ENCODE data around the gene GRM8. TPM values are rescaled to one million over a fixed set of nuclear protein-coding genes. Genes with fewer than 3 reads are reported as not detected.

The GRM8 gene
- total RNA-seq, 1 experiment from 2014 or later = 1.8 TPM

DNA sequence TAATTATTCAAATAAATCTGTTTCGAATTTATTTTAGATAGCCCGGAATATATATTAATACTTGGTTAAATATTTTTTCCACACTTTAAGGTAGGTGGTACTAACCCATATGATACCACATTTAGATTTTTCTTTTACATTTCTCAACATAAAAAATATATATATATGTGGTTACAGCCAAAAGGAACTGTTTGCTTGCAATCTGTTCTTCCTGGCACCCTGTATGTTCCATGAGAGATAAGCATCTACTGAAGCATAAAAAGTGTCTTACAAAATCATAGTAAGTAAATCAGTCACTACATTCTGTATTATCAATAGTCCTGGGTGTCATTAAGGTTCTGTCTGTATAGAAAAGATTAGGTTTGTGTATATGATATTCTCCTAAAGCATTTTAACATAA lies 726.8 kb downstream of the GRM8 start:
- no peaks in the 10 kb centered on the region for H3K79me1 ChIP-seq (ENCODE audit: insufficient read depth, low read depth, low read length, poor library complexity, severe bottlenecking)
- H3K14ac ChIP-seq (ENCODE audit: insufficient read depth, low read length) = no peak overlapping the region
- no peak overlapping the region for H2AFZ ChIP-seq (ENCODE audit: low read length)
- H3K4me2 ChIP-seq (ENCODE audit: insufficient read depth, insufficient read length, low read length) = no peak overlapping the region
- H3K9me3 ChIP-seq (ENCODE audit: control insufficient read depth, low read depth, low read length) = no peaks in the 10 kb centered on the region
- H3K4ac ChIP-seq (ENCODE audit: low read depth, low read length) = no peak overlapping the region
- no peak overlapping the region for H3K9ac ChIP-seq (ENCODE audit: extremely low read depth, insufficient read length, low read length)
- H3K23ac ChIP-seq (ENCODE audit: insufficient read length, low read depth, low read length) = no peak overlapping the region
- Mint-ChIP-seq H3K27me3 (ENCODE audit: low read depth) (no peaks in the 10 kb centered on the region), H3K9me3 (no peaks in the 10 kb centered on the region), H3K27ac (peak overlapping the region in 1 of 3 experiments; percentile 86; a peak in 1 of 7 replicates), H3K36me3 (ENCODE audit: insufficient read depth in 1 of 3, low read depth in 3 of 3) (no peaks in the 10 kb centered on the region), H3K4me1 (peaks cover 26 to 28% of the 10 kb centered on the region in 2 experiments), H3K4me3 (no peak overlapping the region)
- H2BK15ac ChIP-seq (ENCODE audit: low read depth, low read length) = no peak overlapping the region
- no peak for DNase-seq
- no peaks in the 10 kb centered on the region for H3K23me2 ChIP-seq (ENCODE audit: insufficient read length, low read depth, low read length, poor library complexity, severe bottlenecking)
- H4K8ac ChIP-seq (replicated peaks; ENCODE audit: insufficient read length, low read depth, low read length) = no peak overlapping the region
- TF ChIP-seq, protein P1, sequence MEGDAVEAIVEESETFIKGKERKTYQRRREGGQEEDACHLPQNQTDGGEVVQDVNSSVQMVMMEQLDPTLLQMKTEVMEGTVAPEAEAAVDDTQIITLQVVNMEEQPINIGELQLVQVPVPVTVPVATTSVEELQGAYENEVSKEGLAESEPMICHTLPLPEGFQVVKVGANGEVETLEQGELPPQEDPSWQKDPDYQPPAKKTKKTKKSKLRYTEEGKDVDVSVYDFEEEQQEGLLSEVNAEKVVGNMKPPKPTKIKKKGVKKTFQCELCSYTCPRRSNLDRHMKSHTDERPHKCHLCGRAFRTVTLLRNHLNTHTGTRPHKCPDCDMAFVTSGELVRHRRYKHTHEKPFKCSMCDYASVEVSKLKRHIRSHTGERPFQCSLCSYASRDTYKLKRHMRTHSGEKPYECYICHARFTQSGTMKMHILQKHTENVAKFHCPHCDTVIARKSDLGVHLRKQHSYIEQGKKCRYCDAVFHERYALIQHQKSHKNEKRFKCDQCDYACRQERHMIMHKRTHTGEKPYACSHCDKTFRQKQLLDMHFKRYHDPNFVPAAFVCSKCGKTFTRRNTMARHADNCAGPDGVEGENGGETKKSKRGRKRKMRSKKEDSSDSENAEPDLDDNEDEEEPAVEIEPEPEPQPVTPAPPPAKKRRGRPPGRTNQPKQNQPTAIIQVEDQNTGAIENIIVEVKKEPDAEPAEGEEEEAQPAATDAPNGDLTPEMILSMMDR (conservative IDR thresholded peaks at IDR 0.05) = no peak
- no peak overlapping the region for H3T11ph ChIP-seq (ENCODE audit: low read length)
- no peak overlapping the region for H3K27ac ChIP-seq (ENCODE audit: insufficient read length, low read depth, low read length)
- H3K27me3 ChIP-seq (ENCODE audit: insufficient read depth, low read length) = no peaks in the 10 kb centered on the region
- no peak overlapping the region for H2BK20ac ChIP-seq (ENCODE audit: low read depth, low read length, poor library complexity, severe bottlenecking)
- no peaks in the 10 kb centered on the region for H4K20me1 ChIP-seq (ENCODE audit: control insufficient read depth, insufficient read depth, insufficient read length)
- H2BK5ac ChIP-seq (ENCODE audit: insufficient read length, low read length) = no peak overlapping the region
- no peak overlapping the region for H3K18ac ChIP-seq (ENCODE audit: insufficient read length, low read depth, low read length)
- H2BK120ac ChIP-seq (ENCODE audit: low read depth, low read length, poor library complexity, severe bottlenecking) = no peak overlapping the region
- WGBS (ENCODE audit: extremely low coverage, insufficient read length, low lambda C conversion rate) = no CpG with 5 or more reads among the region's 2 CpGs
- H4K5ac ChIP-seq (ENCODE audit: insufficient read length, low read depth, low read length) = no peak overlapping the region
- H4K91ac ChIP-seq (ENCODE audit: insufficient read length, low read depth, low read length) = no peak overlapping the region
- H3K56ac ChIP-seq (ENCODE audit: insufficient read length, low read depth, low read length) = no peak overlapping the region
- H2AK5ac ChIP-seq (ENCODE audit: insufficient read length, low read length) = no peak overlapping the region
- no peak overlapping the region for H2BK12ac ChIP-seq (ENCODE audit: insufficient read length, low read depth, low read length)
- no peaks in the 10 kb centered on the region for H3K4me1 ChIP-seq (ENCODE audit: insufficient read depth, low read length)
- H3K79me2 ChIP-seq (ENCODE audit: insufficient read depth, low read length) = no peaks in the 10 kb centered on the region

Data from H9 (cell line).